GM19025 (cell line): ENCODE measurements around the gene GXYLT2.

Experiments
- ATAC-seq: cut with Tn5 transposase; IDR thresholded peaks from one replicate; pipeline ENCODE4 v1.9.1; 2021; ENCODE audit warnings: mild to moderate bottlenecking, low read depth, moderate library complexity; ENCODE audit not compliant: unreplicated experiment

GXYLT2 gene

GRCh38 chr3:73004316-73004715 is 116.5 kb downstream of the GXYLT2 start:
- no peak for ATAC-seq

DNA sequence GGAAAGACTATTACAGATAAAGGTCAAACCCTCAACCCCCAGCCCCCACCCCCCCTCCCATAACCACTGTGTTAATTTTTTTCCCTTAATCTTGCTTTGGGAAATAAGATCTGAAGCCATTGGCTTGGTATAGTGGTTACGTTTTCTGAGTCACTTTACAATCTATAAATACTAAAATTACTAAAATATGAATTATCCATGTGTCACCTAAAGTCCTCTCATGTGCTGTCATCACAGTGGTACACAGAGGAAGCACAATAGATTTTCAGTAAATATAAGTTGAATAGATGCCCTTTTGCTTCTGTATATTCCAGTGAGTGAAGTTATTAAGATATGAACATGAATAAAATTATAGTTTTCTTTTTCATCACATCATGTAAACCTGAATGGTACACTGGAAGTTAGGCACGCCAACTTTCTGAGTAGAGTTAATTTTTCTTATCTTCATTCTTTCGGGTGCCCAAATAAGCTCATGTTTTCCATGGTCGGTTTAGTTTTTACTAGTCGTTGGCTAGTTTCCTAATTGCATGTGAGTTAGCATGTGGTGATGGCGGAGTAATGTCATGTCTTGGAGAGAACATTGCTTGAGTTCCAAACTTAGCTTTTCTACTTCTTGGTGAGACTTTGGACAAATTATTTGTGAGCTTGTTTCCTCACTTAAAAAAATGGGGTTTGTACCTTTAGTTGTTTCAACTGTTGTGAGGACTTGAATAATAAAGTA is 120.3 kb downstream of the GXYLT2 start:
- ATAC-seq: no peak

GRCh38 chr3:73009008-73009407 is 121.2 kb downstream of the GXYLT2 start:
- no peak for ATAC-seq

- ATAC-seq: no peak
Observed at GRCh38 chr3:73009750-73010149, 121.9 kb downstream of the GXYLT2 start.

DNA sequence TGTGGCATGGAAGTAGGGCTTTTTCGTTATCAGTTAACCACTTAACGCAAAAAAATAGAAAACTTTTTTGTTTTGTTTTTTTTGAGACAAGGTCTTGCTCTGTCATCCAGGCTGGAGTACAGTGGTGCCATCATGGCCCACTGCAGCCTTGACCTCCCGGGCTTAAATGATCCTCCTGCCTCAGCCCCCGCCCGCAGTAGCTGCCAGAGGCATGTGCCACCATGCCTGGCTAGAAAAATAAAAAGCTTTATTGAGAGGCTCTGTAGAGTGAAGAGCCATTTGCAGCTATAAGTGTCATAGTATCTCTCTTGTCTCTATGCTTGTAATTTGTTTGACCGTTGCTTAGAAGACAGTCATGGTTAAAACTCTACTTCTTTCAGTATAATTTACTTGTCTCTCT is 122.3 kb downstream of the GXYLT2 start:
- ATAC-seq: no peak

GRCh38 chr3:73018298-73018697 is 130.5 kb downstream of the GXYLT2 start:
- no peak for ATAC-seq

- no peak for ATAC-seq
Observed at GRCh38 chr3:73018790-73019441, 131.1 kb downstream of the GXYLT2 start.

DNA sequence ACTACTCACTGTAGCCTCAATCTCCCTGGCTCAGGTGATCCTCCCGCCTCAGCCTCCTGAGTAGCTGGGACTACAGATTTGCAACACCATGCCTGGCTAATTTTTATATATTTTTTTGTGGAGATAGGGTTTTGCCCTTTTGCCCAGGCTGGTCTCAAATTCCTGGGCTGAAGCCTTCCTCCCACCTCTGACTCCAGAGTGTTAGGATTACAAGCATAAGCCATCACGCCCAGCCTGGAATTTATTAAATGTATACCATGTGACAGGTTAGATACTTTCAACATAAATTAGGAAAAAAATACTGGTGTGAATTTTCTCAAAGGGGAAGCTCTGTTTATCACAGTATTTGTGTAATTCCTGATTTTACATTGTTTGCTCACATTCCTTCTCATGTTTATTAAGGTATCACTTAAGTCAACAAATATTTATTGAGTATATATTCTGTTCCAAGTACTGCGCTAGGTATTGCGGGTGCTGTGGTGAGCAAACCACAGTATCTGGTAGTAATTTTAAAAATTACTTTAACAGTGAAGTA is 133.5 kb downstream of the GXYLT2 start:
- ATAC-seq: no peak

GRCh38 chr3:73024836-73025235 is 137.0 kb downstream of the GXYLT2 start:
- no peak for ATAC-seq

DNA sequence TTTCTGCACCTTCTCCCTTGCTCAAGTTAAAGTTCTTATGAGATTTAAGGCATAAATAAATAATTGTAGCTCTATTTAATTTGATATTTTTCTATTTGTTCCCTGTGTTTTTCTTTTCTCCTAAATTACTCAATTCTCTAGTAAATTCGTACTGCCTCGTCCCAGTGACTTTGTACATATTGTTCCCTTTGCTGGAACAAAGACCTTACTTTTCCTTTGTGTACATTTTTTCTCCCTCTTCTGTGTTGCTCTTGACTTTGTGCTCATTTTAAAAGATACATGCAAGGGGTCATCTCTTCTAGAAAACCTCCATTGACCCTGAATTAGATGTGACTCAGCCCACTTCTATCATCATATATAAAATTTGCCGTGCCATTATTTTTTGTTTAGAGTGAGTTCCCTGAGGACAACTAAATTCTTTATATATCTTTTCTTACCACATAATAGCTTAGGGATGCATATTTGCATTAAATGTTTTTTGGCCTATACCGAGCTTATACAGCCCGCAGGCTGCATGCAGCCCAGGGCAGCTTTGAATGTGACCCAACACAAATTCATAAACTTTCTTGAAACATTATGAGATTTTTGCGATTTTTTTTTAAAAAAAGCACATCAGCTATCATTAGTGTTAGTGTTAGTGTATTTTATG is 138.4 kb downstream of the GXYLT2 start:
- ATAC-seq: no peak
